GM12878 (cell line): ENCODE measurements around the gene MED19. TPM values are rescaled to one million over a fixed set of nuclear protein-coding genes. Genes with fewer than 3 reads are reported as not detected.

Experiments
- ATAC-seq: fragments of 200-7000 bp; cut with Tn5 transposase; 3 replicates; pipeline ENCODE4 v1.9.1; 2020; ENCODE audit warnings: mild to moderate bottlenecking, moderate library complexity
- BruUV-seq: library from RNA; stranded (reverse); fragments of 400-500 nt; replicated peaks from 2 replicates; lab custom pipeline; 2021; lab: Mats Ljungman, UMichigan
- CTCF ChIA-PET: fragments of 300-600 bp; sonication (Branson Sonifier 250); formaldehyde crosslinking; extraction: SDS; loops from one replicate; lab custom pipeline; 2021; ENCODE audit warnings: inconsistent platforms; lab: Yijun Ruan, JAX
- POLR2A ChIA-PET: fragments of 350-600 bp; formaldehyde crosslinking; extraction: SDS; loops from one replicate; lab custom pipeline; 2021; ENCODE audit warnings: inconsistent platforms; lab: Charles Lee
- RAD21 ChIA-PET: fragments of 300-600 bp; sonication (Branson Sonifier 250); formaldehyde crosslinking; loops from one replicate; lab custom pipeline; 2023; ENCODE audit warnings: antibody characterized with exemption; ENCODE audit not compliant: unreplicated experiment; lab: Charles Lee
- SMC1A ChIA-PET: fragments of 300-600 bp; sonication (Branson Sonifier 250); formaldehyde crosslinking; loops from one replicate; lab custom pipeline; 2023; ENCODE audit not compliant: unreplicated experiment, uncharacterized antibody; lab: Charles Lee
- DNase-seq: peaks from one replicate; pipeline ENCODE4 v3.0.0-alpha.2; 2011; ENCODE audit warnings: low read depth, low spot score
- FAIRE-seq: peaks from 3 replicates; lab custom pipeline; 2011; peaks lifted over from hg19 to GRCh38; lab: Jason Lieb, UNC
- H2AFZ ChIP-seq: 2 replicates; pipeline ENCODE4 v1.6.0; 2011; ENCODE audit warnings: low read depth, low read length, control low read depth; ENCODE audit not compliant: control insufficient read depth
- H3K27ac ChIP-seq: 2 replicates; pipeline ENCODE4 v1.5.1; 2011; ENCODE audit warnings: control low read depth; ENCODE audit not compliant: control insufficient read depth, insufficient read depth
- H3K27me3 ChIP-seq, 2 experiments: replicated peaks in 1 of 2; 2 replicates each; pipeline versions ENCODE4 v1.6.0 to v1.6.1; 2011; ENCODE audit warnings: low read length in 1 of 2; ENCODE audit not compliant: control insufficient read depth in 2 of 2, insufficient read depth in 2 of 2
- H3K36me3 ChIP-seq, 2 experiments: 2 replicates each; pipeline ENCODE4 v1.5.1; 2011; ENCODE audit warnings: low read length in 1 of 2; ENCODE audit not compliant: control insufficient read depth in 2 of 2, insufficient read depth in 2 of 2
- H3K4me1 ChIP-seq: 2 replicates; pipeline ENCODE4 v1.6.1; 2011; ENCODE audit warnings: mild to moderate bottlenecking, low read length, moderate library complexity, mixed read lengths; ENCODE audit not compliant: control insufficient read depth, insufficient read depth
- H3K4me2 ChIP-seq: 2 replicates; pipeline ENCODE4 v1.6.0; 2011; ENCODE audit warnings: control low read depth; ENCODE audit not compliant: control insufficient read depth, insufficient read depth
- H3K4me3 ChIP-seq: fragments of 200-600 bp; sonication (generic); 2 replicates; pipeline ENCODE4 v1.5.1; 2016
- H3K79me2 ChIP-seq: 2 replicates; pipeline ENCODE4 v1.6.0; 2011; ENCODE audit warnings: low read length; ENCODE audit not compliant: control insufficient read depth, insufficient read depth
- H3K9ac ChIP-seq: 2 replicates; pipeline ENCODE4 v1.8.0; 2011; ENCODE audit warnings: low read length, control low read depth, mixed read lengths; ENCODE audit not compliant: control insufficient read depth, insufficient read depth
- H3K9me3 ChIP-seq: replicated peaks from 3 replicates; pipeline ENCODE4 v1.5.1; 2011; ENCODE audit warnings: mild to moderate bottlenecking, low read length; ENCODE audit not compliant: control insufficient read depth, insufficient read depth
- H4K20me1 ChIP-seq: 2 replicates; pipeline ENCODE4 v1.6.0; 2011; ENCODE audit not compliant: control insufficient read depth, insufficient read depth
- BCL11A ChIP-seq: IDR thresholded peaks from 2 replicates; pipeline ENCODE4 v1.6.1; 2011; ENCODE audit warnings: low read depth, low read length
- CHD1 ChIP-seq: IDR thresholded peaks from 2 replicates; pipeline ENCODE4 v1.6.1; 2012; ENCODE audit warnings: low read depth, low read length, improper control_type of control experiment
- CREB1 ChIP-seq: IDR thresholded peaks from 2 replicates; pipeline ENCODE4 v1.6.1; 2012; ENCODE audit warnings: low read depth, mild to moderate bottlenecking, inconsistent platforms
- CTCF ChIP-seq, 3 experiments: IDR thresholded peaks in 2 of 3; conservative IDR thresholded peaks in 1 of 3; 2 replicates each; pipeline ENCODE4 v1.5.1; 2011; ENCODE audit warnings: low read depth in 3 of 3, low read length in 3 of 3, mild to moderate bottlenecking in 3 of 3, control low read depth in 2 of 3, moderate library complexity in 2 of 3, inconsistent platforms in 1 of 3, mixed read lengths in 1 of 3; ENCODE audit not compliant: control insufficient read depth in 2 of 3, insufficient read depth in 1 of 3; ENCODE audit errors: extremely low read depth in 1 of 3
- HCFC1 ChIP-seq: fragments of 150-350 bp; IDR thresholded peaks from 2 replicates; pipeline ENCODE4 v1.6.1; 2014; ENCODE audit warnings: low read length
- HDAC6 ChIP-seq: fragments of 200-600 bp; sonication (generic); IDR thresholded peaks from one replicate; pipeline ENCODE4 v1.8.0; 2017; ENCODE audit warnings: antibody characterized with exemption; ENCODE audit not compliant: unreplicated experiment
- NFYA ChIP-seq: IDR thresholded peaks from 2 replicates; pipeline ENCODE4 v1.6.1; 2011; ENCODE audit warnings: low read depth, mild to moderate bottlenecking, low read length, improper control_type of control experiment, borderline replicate concordance
- NFYB ChIP-seq: IDR thresholded peaks from 2 replicates; pipeline ENCODE4 v1.6.1; 2011; ENCODE audit warnings: low read depth, mild to moderate bottlenecking, low read length, improper control_type of control experiment, moderate library complexity; ENCODE audit not compliant: insufficient read depth
- RAD21 ChIP-seq: IDR thresholded peaks from 2 replicates; pipeline ENCODE4 v1.6.1; 2011; ENCODE audit warnings: mild to moderate bottlenecking, low read depth, low read length, moderate library complexity; ENCODE audit not compliant: insufficient read depth
- YBX1 ChIP-seq: fragments of 450-650 bp; IDR thresholded peaks from 2 replicates; pipeline ENCODE4 v1.6.1; 2016; ENCODE audit warnings: antibody characterized with exemption
- ZNF592 ChIP-seq: fragments of 450-650 bp; IDR thresholded peaks from 2 replicates; pipeline ENCODE4 v1.6.1; 2017; ENCODE audit warnings: mild to moderate bottlenecking, moderate library complexity
- WGBS: methylation state at CpG from one replicate; pipeline ENCODE4 v1.1.6; 2016; ENCODE audit warnings: low lambda C conversion rate; ENCODE audit not compliant: insufficient replicate concordance, insufficient coverage; ENCODE audit errors: missing lambda C conversion rate; 5-methylcytosine and 5-hydroxymethylcytosine counted together
- in situ Hi-C: fragments of 300-500 bp; cut with MboI; formaldehyde crosslinking; loops from 9 replicates; pipeline ENCODE4 v1.14.3; 2018; ENCODE audit warnings: mixed read lengths
- intact Hi-C: fragments of 100-400 bp; cut with micrococcal nuclease; formaldehyde crosslinking; loops from one replicate; pipeline ENCODE4 v1.14.2; 2022; ENCODE audit not compliant: unreplicated experiment
- polyA plus RNA-seq, 11 experiments: library from polyadenylated mRNA; depleted of rRNA in 4 of 11; unstranded in 6 of 11; stranded (reverse) in 5 of 11; fragments of >200 nt; fragmentation: Nextera tagmentation in 4 of 11; fragmentation: Illumina TruSeq in 1 of 11; extraction: Ambion mirVana in 4 of 11; extraction: Trizol in 1 of 11; gene quantifications; 1 replicate in 1 of 11; 2 replicates in 10 of 11; pipeline versions ENCODE4 v1.2.1 to v1.2.3, GENCODE V29; 2011 to 2016; ENCODE audit warnings: inconsistent platforms in 2 of 11, missing spikeins in 2 of 11, low read depth in 1 of 11
- total RNA-seq, 4 experiments: library from RNA; depleted of rRNA in 3 of 4; stranded (reverse); fragments of >200 nt in 3 of 4; fragmentation: Illumina TruSeq in 1 of 4; extraction: Trizol in 1 of 4; gene quantifications; 2 replicates each; pipeline versions ENCODE4 v1.2.1 to v1.2.3, GENCODE V29; 2013 to 2021

Gene MED19
- total and polyA plus RNA-seq, 10 of the 15 experiments (the other 5 are each of a cell fraction or from before 2014, with no cell fraction given), result 4.9 to 28.2 (median 17.3) TPM

GRCh38 chr11:57675176-57675941 lies 36.7 kb downstream of the MED19 start:
- Histone ChIP-seq H3K4me3 (peak overlapping the region; percentile 16; the same call in 1 of the 2 replicates), H3K9ac (no peak overlapping the region), H3K79me2 (peaks cover 77% of the 10 kb centered on the region), H3K4me1 (peaks cover 9% of the 10 kb centered on the region; the same call in 1 of the 2 replicates), H4K20me1 (peaks cover 7% of the 10 kb centered on the region; the same call in 1 of the 2 replicates), H3K27me3 (no peaks in the 10 kb centered on the region), H3K36me3 (peaks cover 5 to 25% of the 10 kb centered on the region in 2 experiments), H3K4me2 (peak overlapping the region; percentile 66), H3K27ac (0 out of 2 replicates have a peak overlapping the region, but pooled peaks have one; percentile 24), H2AFZ (no peak overlapping the region), H3K9me3 (no peaks in the 10 kb centered on the region)
- DNase-seq (no peak), ATAC-seq (peak; percentile 54), FAIRE-seq (no peak)
- TF ChIP-seq ZNF592, result no peak
- TF ChIP-seq HCFC1, result no peak
- peak in 2 of 3 experiments; percentile 18 to 42; a peak in 2 of 6 replicates for TF ChIP-seq CTCF (IDR thresholded peaks at IDR 0.05 in 2 of 3, conservative IDR thresholded peaks at IDR 0.05 in 1 of 3; ENCODE audit: control insufficient read depth in 2 of 3, extremely low read depth in 1 of 3, insufficient read depth in 1 of 3, low read depth in 3 of 3, low read length in 3 of 3)
- no peak for TF ChIP-seq NFYB
- TF ChIP-seq NFYA, result no peak
- TF ChIP-seq CREB1, result no peak
- no peak for TF ChIP-seq YBX1
- no peak for TF ChIP-seq CHD1
- 0 out of 2 replicates have a peak, but pooled peaks have one; percentile 15 for TF ChIP-seq RAD21
- no peak for TF ChIP-seq HDAC6
- no peak for TF ChIP-seq BCL11A
- POLR2A ChIA-PET, result interaction anchor here (0.6 to 1.2 kb wide), 3 partner anchors 17 to 89 kb away, joined by 3 to 5 read pairs (median 3); partner anchors contain the start of gene CLP1
- RAD21 ChIA-PET, result interaction anchor here (0.8 to 2.4 kb wide), 6 partner anchors 9 to 125 kb away, joined by 3 to 10 read pairs (median 3); partner anchors contain the start of gene SELENOH
- CTCF ChIA-PET, result interaction anchor here (0.9 to 3.5 kb wide), 9 partner anchors 10 to 149 kb away, joined by 3 to 22 read pairs (median 4); no protein-coding TSS in a partner anchor
- no TSS peak for BruUV-seq
- WGBS, result 32% methylated on average over 3 of the region's 3 CpGs
- SMC1A ChIA-PET, result interaction anchor here (0.6 to 2.4 kb wide), 12 partner anchors 9 to 133 kb away, joined by 3 to 16 read pairs (median 4); no protein-coding TSS in a partner anchor
- intact Hi-C loops (no loop called here), in situ Hi-C loops (no loop called here)
